Heart left ventricle (tissue), 13 donors: ENCODE results near the gene NCAPH2.

ENCODE experiments used
- POLR2A ChIP-seq, 2 donors: fragments of 450-650 bp; IDR thresholded peaks; one replicate each; pipeline ENCODE4 v1.6.1; 2017; ENCODE audit warnings: antibody characterized with exemption in 2 of 2, mild to moderate bottlenecking in 2 of 2, moderate library complexity in 2 of 2
- TF ChIP-seq, protein P1 (sequence below), 12 donors: fragments of 200-600 bp; sonication (generic) in 4 of 12; IDR thresholded peaks; one replicate each; pipeline versions ENCODE4 v1.5.0 to v1.8.0; 2018 to 2022; ENCODE audit warnings: antibody characterized with exemption in 12 of 12, mild to moderate bottlenecking in 5 of 12
- donor health status: ischemic (EF 13 %, LVEDD 7.1; RV severe dilation, severe dysfunction).
- donor health status: DM: no; HTN: yes; CAD: no.
- donor health status: DM: no; HTN: no; CAD: no.
- donor health status: ischemic (EF 25% LVEDD 6.9; RV normal size, moderate dysfunction).
- donor health status: ischemic (EF 25% LVEDD 5.7; RV mildly dilated, moderate dysfunction).
- donor health status: ischemic (EF 35%, LVEDD 5.7; RV mildly dilated, moderate dysfunction).
- donor health status: nonischemic (EF 11% LVEDD 7.7; RV severe dilation, severe dysfunction).
- donor health status: DM: yes; HTN: yes; CAD: no.
- donor health status: PGD.
- donor health status: ischemic (EF 29% LVEDD 5.4; RV normal size, mild dysfunction).
- donor health status: nonischemic (EF 23%, LVEDD 6.1; RV moderate dilation, normal function).

- TF ChIP-seq, protein P1, sequence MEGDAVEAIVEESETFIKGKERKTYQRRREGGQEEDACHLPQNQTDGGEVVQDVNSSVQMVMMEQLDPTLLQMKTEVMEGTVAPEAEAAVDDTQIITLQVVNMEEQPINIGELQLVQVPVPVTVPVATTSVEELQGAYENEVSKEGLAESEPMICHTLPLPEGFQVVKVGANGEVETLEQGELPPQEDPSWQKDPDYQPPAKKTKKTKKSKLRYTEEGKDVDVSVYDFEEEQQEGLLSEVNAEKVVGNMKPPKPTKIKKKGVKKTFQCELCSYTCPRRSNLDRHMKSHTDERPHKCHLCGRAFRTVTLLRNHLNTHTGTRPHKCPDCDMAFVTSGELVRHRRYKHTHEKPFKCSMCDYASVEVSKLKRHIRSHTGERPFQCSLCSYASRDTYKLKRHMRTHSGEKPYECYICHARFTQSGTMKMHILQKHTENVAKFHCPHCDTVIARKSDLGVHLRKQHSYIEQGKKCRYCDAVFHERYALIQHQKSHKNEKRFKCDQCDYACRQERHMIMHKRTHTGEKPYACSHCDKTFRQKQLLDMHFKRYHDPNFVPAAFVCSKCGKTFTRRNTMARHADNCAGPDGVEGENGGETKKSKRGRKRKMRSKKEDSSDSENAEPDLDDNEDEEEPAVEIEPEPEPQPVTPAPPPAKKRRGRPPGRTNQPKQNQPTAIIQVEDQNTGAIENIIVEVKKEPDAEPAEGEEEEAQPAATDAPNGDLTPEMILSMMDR (IDR thresholded peaks at IDR 0.05): no peak
- TF ChIP-seq POLR2A (IDR thresholded peaks at IDR 0.05): no peak
Measured at GRCh38 chr22:50486561-50487289, 21.3 kb upstream of the NCAPH2 start, which contains the start of gene MIOX.
